ENCODE measurements around the gene HYCC1.

Gene HYCC1

GRCh38 chr7:23016345-23017253 lies 2.7 kb upstream of the HYCC1 start:
- DNase-seq (ENCODE audit: low read depth in 2 of 2) = no peak

- no peak for DNase-seq (ENCODE audit: low read depth in 2 of 2)
Measured at GRCh38 chr7:23014681-23015080, 751 bp upstream of the HYCC1 start.

- DNase-seq (ENCODE audit: low read depth in 2 of 2) = no peak
Measured at GRCh38 chr7:23012908-23013714, 819 bp downstream of the HYCC1 start.

- DNase-seq (ENCODE audit: low read depth in 2 of 2) = no peak
Measured at GRCh38 chr7:23012186-23012585, 1.7 kb downstream of the HYCC1 start.

- DNase-seq (ENCODE audit: low read depth in 2 of 2) = no peak
Measured at GRCh38 chr7:23011222-23011924, 2.6 kb downstream of the HYCC1 start.

- no peak for DNase-seq (ENCODE audit: low read depth in 2 of 2)
Measured at GRCh38 chr7:23009303-23009702, 4.6 kb downstream of the HYCC1 start.

GRCh38 chr7:23004247-23004520 lies 9.7 kb downstream of the HYCC1 start:
- no peak for DNase-seq (ENCODE audit: low read depth in 2 of 2)

- DNase-seq (ENCODE audit: low read depth in 2 of 2) = no peak
Measured at GRCh38 chr7:23003505-23004246, 10.3 kb downstream of the HYCC1 start.

- no peak for DNase-seq (ENCODE audit: low read depth in 2 of 2)
Measured at GRCh38 chr7:23002698-23003097, 11.2 kb downstream of the HYCC1 start.

GRCh38 chr7:23001610-23002009 lies 12.3 kb downstream of the HYCC1 start:
- no peak for DNase-seq (ENCODE audit: low read depth in 2 of 2)

GRCh38 chr7:23000597-23001360 lies 13.2 kb downstream of the HYCC1 start:
- no peak for DNase-seq (ENCODE audit: low read depth in 2 of 2)

GRCh38 chr7:22998519-22998896 lies 15.4 kb downstream of the HYCC1 start:
- DNase-seq (ENCODE audit: low read depth in 2 of 2) = no peak

- no peak for DNase-seq (ENCODE audit: low read depth in 2 of 2)
Measured at GRCh38 chr7:22997871-22998518, 15.9 kb downstream of the HYCC1 start.

GRCh38 chr7:22996470-22996869 lies 17.5 kb downstream of the HYCC1 start:
- DNase-seq (ENCODE audit: low read depth in 2 of 2) = no peak

GRCh38 chr7:22995011-22995410 lies 18.9 kb downstream of the HYCC1 start:
- DNase-seq (ENCODE audit: low read depth in 2 of 2) = no peak

GRCh38 chr7:22992874-22993840 lies 20.8 kb downstream of the HYCC1 start:
- no peak for DNase-seq (ENCODE audit: low read depth in 2 of 2)

- DNase-seq (ENCODE audit: low read depth in 2 of 2) = no peak
Measured at GRCh38 chr7:22990588-22990949, 23.4 kb downstream of the HYCC1 start.

- DNase-seq (ENCODE audit: low read depth in 2 of 2) = no peak
Measured at GRCh38 chr7:22989643-22990587, 24.0 kb downstream of the HYCC1 start.
